Activated B cell treated with CpG ODN at 0.5 μM for 24 hours (primary cell): ENCODE data around the gene MAP3K21. TPM values are rescaled to one million over a fixed set of nuclear protein-coding genes. Genes with fewer than 3 reads are reported as not detected.

Experiments
- ATAC-seq: fragments of 200-7000 bp; cut with Tn5 transposase; one replicate; pipeline ENCODE4 v1.10.0; 2021; ENCODE audit warnings: low read depth, mild to moderate bottlenecking, moderate library complexity
- CTCF ChIA-PET: fragments of 350-600 bp; sonication (Branson Sonifier 250); formaldehyde crosslinking; loops from one replicate; lab custom pipeline; 2021; ENCODE audit warnings: antibody characterized with exemption; lab: Charles Lee
- POLR2A ChIA-PET: fragments of 350-600 bp; sonication (Branson Sonifier 250); formaldehyde crosslinking; loops from one replicate; lab custom pipeline; 2021; ENCODE audit warnings: antibody characterized with exemption; lab: Charles Lee
- DNase-seq: peaks from one replicate; pipeline ENCODE4 v3.0.0; 2022
- H3K27ac Mint-ChIP-seq: one replicate; pipeline ENCODE4 v1.8.0; 2020; ENCODE audit warnings: mixed read lengths
- H3K27me3 Mint-ChIP-seq: one replicate; pipeline ENCODE4 v1.8.0; 2021; ENCODE audit warnings: mixed read lengths
- H3K36me3 Mint-ChIP-seq: one replicate; pipeline ENCODE4 v1.8.0; 2021; ENCODE audit warnings: low read depth, mixed read lengths
- H3K4me1 Mint-ChIP-seq: one replicate; pipeline ENCODE4 v1.8.0; 2021; ENCODE audit warnings: mixed read lengths
- H3K4me3 Mint-ChIP-seq: one replicate; pipeline ENCODE4 v1.8.0; 2020; ENCODE audit warnings: mild to moderate bottlenecking, mixed read lengths
- H3K9me3 Mint-ChIP-seq: one replicate; pipeline ENCODE4 v1.8.0; 2020; ENCODE audit warnings: mixed read lengths
- CTCF ChIP-seq: fragments of 200-600 bp; IDR thresholded peaks from one replicate; pipeline ENCODE4 v1.8.0; 2022; ENCODE audit warnings: antibody characterized with exemption, mild to moderate bottlenecking
- intact Hi-C: fragments of 100-400 bp; cut with micrococcal nuclease; formaldehyde crosslinking; loops from one replicate; pipeline ENCODE4 v1.15.1; 2024
- total RNA-seq: library from RNA; stranded (reverse); gene quantifications from 2 replicates; pipeline ENCODE4 v1.2.3, GENCODE V29; 2022

MAP3K21 gene
- total RNA-seq, 1 donor from 2014 or later = 1.5 TPM

GRCh38 chr1:233331676-233332519 lies 4.4 kb downstream of the MAP3K21 start:
- intact Hi-C loops = no loop called here
- Mint-ChIP-seq H3K9me3 (no peaks in the 10 kb centered on the region), H3K27ac (no peak overlapping the region), H3K36me3 (no peaks in the 10 kb centered on the region), H3K4me3 (no peak overlapping the region), H3K27me3 (peaks cover 10% of the 10 kb centered on the region), H3K4me1 (peaks cover 8% of the 10 kb centered on the region)
- ATAC-seq (no peak), DNase-seq (no peak)
- CTCF ChIA-PET = no interaction called here
- TF ChIP-seq CTCF = no peak
- POLR2A ChIA-PET = no interaction called here

GRCh38 chr1:233333086-233333485 lies 5.6 kb downstream of the MAP3K21 start:
- TF ChIP-seq CTCF = no peak
- H3K4me3 Mint-ChIP-seq = no peak overlapping the region
- no peak for ATAC-seq
- ChIA-PET CTCF (interaction anchor here (1.1 kb wide), 1 partner anchor 29 kb away, joined by 3 read pairs; no protein-coding TSS in a partner anchor), POLR2A (no interaction called here)
- H3K27ac Mint-ChIP-seq = no peak overlapping the region
- H3K4me1 Mint-ChIP-seq = peaks cover 5% of the 10 kb centered on the region
- intact Hi-C loops = no loop called here
- no peaks in the 10 kb centered on the region for H3K9me3 Mint-ChIP-seq
- DNase-seq = no peak
- peaks cover 15% of the 10 kb centered on the region for H3K27me3 Mint-ChIP-seq
- H3K36me3 Mint-ChIP-seq = no peaks in the 10 kb centered on the region

DNA sequence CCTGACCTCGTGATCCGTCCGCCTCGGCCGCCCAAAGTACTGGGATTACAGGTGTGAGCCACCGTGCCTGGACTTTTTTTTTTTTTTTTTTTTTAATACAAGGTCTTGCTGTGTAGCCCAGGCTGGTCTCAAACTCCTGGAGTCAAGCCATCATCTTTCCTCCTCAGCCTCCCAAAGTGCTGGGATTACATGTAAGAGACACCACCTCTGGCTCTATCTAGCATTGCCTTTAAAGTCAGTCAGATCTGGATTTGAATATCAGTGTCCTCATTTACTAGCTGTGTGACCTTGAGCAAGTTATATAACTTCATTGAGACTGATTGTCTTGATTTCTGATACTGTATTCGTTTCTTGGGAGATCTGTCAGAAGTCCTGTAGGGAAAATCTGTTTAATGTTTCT lies 6.6 kb downstream of the MAP3K21 start:
- H3K4me3 Mint-ChIP-seq = no peak overlapping the region
- DNase-seq (no peak), ATAC-seq (no peak)
- no peaks in the 10 kb centered on the region for H3K36me3 Mint-ChIP-seq
- TF ChIP-seq CTCF = no peak
- intact Hi-C loops = no loop called here
- H3K27me3 Mint-ChIP-seq = peaks cover 15% of the 10 kb centered on the region
- H3K27ac Mint-ChIP-seq = no peak overlapping the region
- CTCF ChIA-PET = no interaction called here
- H3K4me1 Mint-ChIP-seq = peaks cover 5% of the 10 kb centered on the region
- POLR2A ChIA-PET = interaction anchor here (0.6 kb wide), 1 partner anchor 1942 kb away, joined by 4 read pairs; no protein-coding TSS in a partner anchor
- H3K9me3 Mint-ChIP-seq = no peaks in the 10 kb centered on the region

DNA sequence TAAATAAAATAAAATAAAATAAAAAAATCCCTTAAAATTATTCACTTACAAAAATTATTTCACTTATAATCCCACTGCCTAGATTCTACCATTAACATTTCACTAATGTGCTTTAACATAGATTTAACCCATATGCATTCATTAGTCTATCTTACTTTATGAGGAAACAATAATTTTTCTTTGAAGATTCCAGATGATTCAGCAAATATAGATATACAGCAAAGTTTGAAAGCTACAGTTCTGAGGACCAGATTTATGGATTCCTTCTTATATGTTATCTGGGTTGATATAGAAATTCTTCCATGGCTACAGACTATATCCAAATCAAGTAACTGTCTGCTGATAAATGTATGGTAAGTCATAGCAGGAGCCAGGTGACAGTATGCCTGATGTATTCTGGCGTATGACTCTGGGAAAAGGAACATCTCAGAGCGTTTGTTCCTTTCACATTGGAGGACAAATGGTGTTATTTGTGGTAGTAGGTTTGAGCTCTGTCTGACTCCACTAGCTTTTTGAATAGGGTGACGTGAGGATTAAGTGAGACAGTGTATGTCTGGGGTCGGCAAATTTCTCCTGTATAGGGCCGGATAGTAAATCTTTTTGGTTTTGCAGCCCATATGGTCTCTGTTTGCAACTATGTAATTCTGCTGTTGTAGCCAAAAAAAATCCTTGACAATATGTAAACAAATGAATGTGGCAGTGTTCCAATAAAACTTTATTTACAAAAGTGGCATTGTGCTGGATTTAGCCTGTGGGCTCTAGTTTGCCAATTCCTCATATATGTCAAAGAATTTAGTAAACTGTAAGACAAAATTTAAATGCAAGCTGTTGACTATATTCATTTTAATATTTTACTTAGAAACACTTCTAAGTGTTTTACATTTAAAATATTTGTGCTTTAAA lies 9.3 kb downstream of the MAP3K21 start:
- H3K27me3 Mint-ChIP-seq = peaks cover 24% of the 10 kb centered on the region
- POLR2A ChIA-PET = no interaction called here
- no peak for TF ChIP-seq CTCF

GRCh38 chr1:233337505-233337904 lies 10.0 kb downstream of the MAP3K21 start:
- POLR2A ChIA-PET = no interaction called here
- TF ChIP-seq CTCF = no peak
- Mint-ChIP-seq H3K9me3 (no peaks in the 10 kb centered on the region), H3K36me3 (no peaks in the 10 kb centered on the region), H3K4me1 (peaks cover 8% of the 10 kb centered on the region), H3K27me3 (peaks cover 25% of the 10 kb centered on the region), H3K4me3 (no peak overlapping the region), H3K27ac (no peak overlapping the region)
- intact Hi-C loops = no loop called here
- ATAC-seq (no peak), DNase-seq (no peak)
- CTCF ChIA-PET = no interaction called here

More for the DNA sequence above, 9.3 kb downstream of the MAP3K21 start:
- Mint-ChIP-seq H3K4me1 (peaks cover 8% of the 10 kb centered on the region), H3K4me3 (no peak overlapping the region), H3K36me3 (no peaks in the 10 kb centered on the region), H3K27ac (no peak overlapping the region), H3K9me3 (no peaks in the 10 kb centered on the region)
- no peak for ATAC-seq
- no peak for DNase-seq
- CTCF ChIA-PET = no interaction called here
- intact Hi-C loops = no loop called here
